HG03103 (cell line): ENCODE measurements around the gene HDAC7.

Experiments
- ATAC-seq: cut with Tn5 transposase; IDR thresholded peaks from one replicate; pipeline ENCODE4 v1.9.1; 2021; ENCODE audit warnings: low read depth; ENCODE audit not compliant: unreplicated experiment

HDAC7 gene

DNA sequence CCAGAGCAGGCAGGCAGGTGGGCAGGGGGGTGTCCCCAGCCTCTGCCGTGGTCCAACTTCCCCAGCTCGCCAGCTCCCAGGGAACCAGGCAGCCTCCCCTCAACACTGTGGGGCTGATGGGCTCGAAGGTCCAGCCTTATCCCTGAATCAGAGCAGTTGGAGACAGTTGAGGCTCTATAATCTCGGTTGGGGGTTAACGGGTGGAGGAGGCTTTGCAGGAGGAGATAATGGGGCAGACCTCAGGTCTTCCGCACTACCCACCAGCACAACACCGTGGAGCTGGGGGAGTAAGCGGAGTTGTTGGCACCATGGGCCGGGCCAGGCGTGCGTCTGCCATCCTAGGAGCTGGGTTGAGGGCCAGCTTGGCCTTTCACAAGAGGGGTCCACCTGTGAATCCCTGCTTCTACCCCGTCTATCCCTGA, 13.9 kb upstream of the HDAC7 start:
- no peak for ATAC-seq

DNA sequence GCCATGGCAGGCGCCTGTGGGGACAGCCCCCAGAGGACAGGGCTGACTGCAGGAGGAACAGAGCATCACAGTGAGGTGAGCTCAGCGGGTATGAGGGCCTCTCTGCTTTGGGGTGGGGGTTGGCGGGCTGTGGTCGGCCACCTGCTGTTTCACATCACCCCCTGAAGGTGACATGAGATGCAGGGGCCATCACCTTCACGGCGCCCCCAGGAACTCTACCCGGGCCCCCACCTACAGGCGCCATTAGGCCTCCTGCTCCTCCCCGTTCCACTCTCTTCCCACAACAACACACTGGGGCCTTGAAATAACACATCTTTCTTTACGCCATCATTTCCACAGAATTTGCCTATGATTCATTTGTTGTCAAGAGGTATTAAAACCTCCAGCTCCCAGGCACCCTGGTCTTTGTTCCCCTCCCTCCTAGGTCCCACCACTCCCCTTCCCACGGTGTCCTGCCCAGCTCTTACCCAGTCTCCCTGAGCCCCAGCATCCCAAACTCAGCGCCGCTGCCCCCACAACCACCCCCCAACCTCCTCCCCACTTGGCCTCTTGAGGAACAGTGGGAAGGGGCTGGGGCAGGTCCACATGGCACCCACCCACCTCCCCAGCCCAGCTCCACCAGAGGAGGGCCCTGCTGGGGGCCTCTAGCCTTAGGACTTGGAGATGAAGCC, 12.7 kb upstream of the HDAC7 start:
- ATAC-seq = no peak

DNA sequence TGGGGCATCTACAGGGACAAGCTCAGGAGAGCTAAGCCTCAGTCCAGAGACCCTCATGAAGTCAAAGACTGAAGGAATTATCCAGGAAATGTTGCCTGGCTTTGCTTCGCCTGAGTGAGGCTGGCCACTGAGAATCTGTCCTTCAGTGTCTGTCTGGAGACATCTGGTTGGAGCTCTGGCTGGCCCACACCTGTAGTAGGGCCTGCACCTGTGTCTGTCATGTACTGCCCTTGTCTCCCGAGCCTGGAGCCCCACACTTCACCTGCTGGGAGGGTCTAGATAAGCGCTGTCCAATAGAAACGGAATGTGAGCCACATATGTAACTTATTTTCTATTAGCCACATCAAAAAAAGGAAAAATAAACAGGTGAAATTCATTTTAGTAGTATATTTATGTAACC, 9.9 kb upstream of the HDAC7 start:
- no peak for ATAC-seq

DNA sequence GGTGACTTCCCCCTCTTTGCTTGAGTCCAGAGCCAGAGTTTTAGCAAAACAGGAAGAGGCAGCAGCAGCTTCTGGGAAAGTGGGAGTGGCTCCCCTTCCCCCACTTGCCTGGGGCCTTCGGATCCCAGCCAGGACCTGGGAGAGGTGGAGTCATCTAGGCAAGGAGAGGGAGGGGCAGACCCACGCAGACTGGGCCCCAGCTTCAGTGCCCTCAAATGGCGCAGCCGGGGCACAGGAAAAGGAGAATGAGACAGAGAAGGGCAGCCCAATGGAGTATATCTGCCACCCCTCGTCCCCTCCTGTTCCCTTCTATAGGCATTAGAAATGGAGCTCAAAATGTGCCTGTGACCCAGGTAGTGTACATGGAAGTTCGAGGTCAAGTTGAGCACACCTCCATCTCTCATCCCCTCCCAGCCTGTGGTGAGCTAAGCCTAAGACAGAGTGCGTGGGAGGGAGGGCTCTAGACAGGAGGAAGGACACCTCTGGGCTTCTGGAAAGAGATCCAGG, 9.3 kb upstream of the HDAC7 start:
- ATAC-seq = no peak

DNA sequence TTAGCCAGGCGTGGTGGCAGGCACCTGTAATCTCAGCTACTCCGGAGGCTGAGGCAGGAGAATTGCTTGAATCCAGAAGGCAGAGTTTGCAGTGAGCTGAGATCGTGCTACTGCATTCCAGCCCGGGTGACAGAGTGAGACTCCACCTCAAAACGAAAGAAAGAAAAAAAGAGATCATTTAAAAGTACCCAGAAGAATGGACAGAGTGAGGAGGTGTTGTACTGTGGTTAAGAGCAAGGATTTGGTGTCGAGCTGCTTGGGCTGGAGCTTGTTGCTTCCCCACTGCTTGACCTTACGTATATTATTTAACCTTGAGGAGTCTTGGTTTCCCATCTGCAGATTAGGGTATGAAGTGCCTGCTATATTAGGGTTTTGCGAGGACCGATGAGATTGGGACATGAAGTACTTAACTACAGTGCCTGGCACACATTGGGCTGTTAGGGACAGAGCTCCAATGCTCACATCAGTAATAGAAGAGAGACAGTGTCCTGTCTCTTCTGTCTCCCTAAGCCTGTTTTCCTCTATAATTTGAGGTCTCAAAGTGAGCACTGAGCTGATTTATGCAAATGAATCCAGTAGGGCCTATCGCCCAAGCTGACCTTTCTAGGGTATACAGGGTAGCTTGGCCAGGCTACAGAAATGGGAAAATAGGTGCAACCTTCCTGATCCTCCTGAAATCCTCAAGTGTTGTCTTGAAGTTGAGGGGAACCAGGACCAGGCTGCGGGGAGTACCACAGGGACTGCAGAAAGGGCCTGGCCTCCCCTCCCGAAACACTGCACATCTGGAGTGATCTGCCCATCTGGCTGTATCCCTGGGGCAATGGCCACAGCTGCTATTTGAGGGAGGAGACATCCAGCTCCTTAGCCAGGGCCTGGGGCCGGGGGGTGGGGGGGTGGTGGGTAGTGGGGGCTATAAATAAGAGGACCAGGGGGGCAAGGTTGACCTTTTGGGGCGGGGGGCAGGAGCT, 8.6 kb upstream of the HDAC7 start:
- ATAC-seq = no peak

DNA sequence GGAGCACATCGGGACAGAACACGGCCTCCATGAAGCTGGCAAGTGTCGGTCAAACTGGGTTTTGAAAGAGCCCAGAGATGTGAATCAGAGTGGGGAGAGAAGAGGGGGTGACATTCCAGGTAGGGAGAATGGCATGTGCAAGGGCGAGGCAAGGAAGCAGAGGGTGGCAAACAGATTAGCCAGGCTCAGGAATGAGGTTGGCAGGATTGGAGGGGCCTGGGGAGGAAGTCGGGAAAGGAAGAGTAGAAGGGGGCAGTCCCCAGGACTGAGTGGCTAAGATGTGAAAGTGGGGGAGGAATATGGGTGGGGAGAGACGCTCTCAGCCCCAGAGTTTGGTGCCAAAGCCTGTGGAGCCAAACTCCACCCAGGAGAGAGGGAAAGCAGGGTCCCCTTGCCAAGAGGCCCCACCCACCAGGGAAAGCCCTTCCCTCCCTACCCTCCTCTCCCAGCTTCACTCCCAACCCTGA, 5.5 kb upstream of the HDAC7 start:
- no peak for ATAC-seq

DNA sequence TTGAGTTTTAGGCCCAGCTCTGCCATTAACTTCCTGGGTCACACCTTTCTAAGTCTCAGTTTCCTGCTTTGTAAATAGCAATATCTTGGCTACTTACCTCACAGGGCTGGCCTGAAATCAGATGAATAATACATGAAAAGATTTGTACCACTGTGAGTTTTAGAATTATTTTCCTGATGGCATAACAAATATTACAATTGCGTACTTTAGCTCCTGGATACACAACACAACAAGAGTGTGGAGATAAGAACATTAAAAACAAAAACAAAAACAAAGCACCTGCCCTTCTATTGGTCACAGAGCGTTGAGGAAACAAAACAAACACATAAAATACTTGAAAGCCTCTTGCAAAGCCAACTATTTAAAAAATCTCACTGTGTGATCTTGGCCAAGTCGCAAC, 4.9 kb upstream of the HDAC7 start:
- ATAC-seq = no peak

DNA sequence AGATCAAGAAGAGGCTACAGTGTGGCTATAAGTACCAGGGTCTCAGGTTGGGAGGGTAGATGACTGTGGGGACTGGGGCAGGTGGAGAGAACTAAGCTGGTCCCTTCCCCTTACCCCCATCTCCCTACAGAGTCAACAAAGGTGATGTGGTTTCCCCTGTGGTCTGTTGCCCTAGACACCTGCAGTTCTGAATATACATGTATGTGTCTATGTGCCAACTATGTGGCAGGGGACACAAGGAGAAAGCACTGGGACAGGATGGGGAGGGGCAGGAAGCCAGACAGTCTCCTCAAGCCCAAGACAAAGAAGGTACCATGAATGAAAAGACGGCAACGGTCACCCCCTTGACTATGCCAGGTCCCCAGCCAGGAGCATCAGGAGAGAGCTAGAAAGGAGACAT, 4.5 kb upstream of the HDAC7 start:
- no peak for ATAC-seq

DNA sequence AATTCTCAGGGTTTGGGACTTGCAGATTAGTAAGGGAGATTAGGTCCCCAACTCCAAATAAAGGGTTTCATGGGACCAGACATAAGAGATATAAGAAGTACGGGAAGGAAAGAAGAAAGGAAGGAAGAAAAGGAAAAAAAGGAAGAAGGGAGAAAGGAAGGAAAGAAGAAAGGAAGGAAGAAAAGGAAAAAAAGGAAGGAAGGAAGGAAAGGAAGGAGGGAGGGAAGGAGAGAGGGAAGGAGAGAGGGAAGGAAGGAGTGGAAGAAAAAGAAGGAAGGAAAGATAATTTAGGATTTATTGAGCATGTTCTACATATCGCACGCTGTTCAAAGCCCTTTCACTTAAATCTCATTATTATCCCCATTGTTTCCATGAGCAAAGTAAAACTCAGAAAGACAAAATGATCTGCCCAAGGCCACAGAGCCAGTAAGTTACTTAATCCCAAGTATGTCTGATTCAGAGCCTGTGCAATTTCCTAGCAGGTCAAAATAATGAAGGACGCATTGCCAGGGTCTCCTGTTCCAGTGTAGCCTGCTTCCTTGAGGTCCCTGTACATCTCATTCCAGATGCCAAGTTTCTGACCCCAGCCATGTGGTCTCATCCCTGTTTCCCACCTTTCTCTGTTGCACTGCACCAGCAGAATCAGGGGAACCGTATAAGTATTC, 3.9 kb upstream of the HDAC7 start:
- ATAC-seq = no peak

DNA sequence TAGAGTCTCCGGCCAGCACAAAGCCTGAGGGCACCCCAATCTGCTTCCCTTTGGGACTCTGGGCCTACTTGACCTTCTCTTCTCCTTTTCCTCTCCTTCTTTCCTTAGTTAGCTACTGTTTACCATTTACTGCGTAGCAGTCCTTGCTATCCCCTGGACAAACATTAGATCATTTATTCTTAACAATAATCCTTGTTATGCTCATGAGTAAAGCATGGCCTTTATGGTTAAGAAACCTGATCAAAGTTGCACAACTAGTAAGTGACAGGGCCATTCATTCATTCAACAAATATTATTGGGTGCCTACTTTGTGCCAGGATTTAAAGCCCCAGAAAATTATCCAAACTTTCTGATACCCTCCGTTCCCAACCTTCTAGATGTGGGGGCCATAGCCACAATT, 3.2 kb upstream of the HDAC7 start:
- ATAC-seq = no peak

DNA sequence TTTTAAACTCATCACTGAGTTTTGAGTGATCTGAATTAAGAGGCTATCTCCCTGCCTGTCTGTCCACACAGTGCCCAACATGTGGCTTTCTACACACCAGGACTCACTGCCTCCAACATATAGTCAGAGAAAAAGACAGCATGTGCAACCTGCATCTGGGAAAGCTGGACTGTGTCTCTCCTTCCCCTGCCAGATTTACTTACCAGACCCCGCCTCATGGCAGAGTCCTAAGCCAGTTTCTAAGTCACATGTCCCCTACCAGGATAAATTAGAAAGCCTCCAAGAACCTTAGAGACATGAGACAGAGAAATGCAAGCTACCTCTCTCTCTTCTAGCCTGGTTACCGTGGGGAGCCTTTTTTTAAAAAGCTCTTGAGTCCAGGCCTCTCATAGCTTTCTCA, 2.7 kb upstream of the HDAC7 start:
- ATAC-seq = no peak

DNA sequence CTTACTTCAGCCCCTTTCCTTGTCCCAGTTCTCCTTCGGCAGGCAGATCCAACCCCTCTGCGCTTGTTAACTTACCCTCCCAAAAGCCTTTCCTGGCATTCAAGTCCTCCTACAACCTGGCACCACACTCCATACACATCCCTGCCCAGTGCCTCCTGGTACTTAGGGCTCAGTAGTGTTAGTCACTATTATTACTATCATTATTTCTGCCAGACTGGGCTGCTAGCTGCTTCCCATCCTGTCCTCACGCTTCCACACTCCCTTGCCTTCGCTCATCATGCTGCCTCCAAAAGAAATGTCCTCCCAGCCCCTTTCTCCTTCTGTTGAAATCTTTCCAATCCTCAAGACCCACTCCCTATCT, 1.6 kb upstream of the HDAC7 start:
- no peak for ATAC-seq

DNA sequence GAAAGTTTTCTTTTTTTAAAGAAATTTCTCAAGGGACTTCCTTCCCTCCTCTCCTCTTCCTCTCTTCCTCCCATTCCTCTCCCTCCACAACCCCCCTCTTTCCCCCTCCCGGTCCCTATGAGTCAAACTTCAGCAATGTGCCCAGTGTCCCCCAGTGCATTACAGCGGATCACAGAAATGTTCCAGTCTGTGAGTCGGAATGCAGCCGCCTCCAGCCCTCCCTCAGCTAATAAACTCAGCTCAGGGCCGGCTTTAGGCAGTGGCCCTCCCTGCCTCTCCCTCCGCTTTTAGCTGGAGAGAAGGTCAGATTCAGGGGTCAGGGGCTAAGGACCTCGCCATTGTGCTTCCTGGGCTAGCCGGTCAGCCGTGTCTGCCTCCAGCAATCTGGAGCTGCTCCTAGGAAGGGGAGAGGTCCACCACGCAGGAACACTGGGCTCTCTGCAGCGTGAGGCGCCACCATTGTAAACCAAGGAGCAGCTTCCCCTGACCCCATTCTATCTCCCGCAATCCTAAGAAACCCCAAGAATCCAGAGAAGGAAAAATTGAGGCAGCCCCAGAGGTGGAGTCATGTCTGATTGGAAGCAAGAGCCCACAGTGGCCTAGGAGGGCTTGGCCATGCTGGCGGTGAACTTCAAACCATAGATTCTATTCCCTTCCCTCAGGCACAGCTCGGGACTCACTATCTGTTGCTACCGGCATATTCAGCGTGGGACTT, 1.1 kb upstream of the HDAC7 start:
- no peak for ATAC-seq

DNA sequence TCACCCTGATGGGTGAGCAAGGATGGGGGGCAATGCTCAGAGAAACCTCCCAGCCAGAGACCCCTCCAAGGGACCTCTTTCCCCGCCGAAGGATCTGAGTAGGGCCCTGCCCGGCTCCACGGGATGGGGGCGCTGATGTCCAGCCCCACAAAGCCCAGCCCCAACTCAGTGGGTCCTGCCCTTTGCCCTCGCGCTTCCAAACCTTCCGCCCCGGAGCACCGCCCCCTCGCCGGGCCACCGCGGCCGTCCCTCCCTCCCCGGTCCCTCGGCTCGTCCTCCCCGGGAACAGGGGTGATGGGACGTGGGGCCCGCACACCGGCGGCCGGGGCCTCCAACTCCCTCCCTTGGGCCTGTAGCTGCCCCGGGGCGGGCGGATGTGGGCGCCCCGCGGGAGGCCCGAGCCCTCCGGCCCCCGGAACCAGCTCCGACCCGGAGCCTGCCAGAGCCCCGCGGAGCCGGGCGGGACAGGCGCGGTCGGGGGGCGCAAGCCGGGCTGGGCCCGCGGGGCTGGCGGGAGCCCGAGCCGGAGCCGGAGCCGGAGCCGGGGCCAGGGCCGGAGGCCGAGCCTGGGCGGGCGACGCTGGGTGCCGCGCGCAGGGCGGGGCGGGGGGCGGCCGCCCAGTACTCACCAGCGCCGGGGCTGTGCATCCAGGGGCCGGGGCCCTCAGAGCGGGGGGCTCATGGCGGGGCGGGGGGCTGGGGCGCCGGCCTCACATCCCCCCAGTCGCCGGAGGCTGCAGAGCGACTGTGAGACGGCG, 386 bp downstream of the HDAC7 start:
- ATAC-seq = peak; percentile 36

DNA sequence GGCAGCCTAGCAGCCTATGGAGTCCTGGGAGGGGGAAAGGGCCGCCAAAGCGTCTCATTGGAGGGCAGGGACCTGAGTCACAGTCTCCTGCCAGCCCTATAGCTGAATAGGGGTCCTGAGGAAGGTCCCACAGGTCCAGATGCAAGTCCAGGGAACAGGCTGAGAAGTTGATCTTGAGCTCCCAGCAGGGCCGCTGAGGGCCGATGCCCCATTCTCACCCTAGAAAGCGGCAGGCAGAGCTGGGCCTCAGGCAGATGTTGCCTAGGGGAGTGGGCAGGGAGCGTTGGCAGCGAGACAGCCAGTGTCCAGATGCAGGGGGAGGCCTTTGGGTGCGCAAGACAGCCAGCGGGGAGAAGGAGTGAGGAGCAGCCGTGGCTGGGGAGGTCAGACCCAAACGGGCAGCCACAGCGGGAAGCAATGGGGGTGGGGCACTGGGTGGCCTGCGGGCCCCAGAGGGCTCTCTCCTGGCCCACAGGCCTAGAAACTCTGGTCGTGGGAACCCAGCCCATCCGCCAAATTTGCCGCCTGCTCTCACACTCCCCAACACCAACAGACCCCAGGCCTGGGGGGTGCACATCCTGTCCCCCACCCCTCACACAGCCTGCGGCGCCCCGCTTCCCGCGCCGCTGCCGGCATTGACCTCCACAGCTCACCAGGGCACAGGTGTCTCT, 1.1 kb downstream of the HDAC7 start:
- no peak for ATAC-seq

DNA sequence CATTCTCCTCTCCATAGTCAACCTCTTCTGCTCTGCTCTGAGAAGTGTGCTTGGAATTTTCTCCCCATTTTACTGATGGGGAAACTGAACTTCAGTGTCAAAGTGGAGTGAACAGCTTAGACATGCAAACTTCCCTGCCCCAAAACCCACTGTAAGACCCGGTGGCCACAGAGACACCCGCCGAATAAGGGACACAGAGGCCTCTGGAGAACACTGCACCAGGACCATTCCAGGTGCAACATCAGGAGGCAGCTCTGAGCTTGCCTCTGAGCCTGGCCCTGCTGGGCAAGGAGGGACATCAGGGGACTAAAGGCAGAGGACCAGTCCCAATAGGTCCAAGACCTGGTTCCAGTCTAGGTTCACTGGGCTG, 1.7 kb downstream of the HDAC7 start:
- ATAC-seq = no peak

DNA sequence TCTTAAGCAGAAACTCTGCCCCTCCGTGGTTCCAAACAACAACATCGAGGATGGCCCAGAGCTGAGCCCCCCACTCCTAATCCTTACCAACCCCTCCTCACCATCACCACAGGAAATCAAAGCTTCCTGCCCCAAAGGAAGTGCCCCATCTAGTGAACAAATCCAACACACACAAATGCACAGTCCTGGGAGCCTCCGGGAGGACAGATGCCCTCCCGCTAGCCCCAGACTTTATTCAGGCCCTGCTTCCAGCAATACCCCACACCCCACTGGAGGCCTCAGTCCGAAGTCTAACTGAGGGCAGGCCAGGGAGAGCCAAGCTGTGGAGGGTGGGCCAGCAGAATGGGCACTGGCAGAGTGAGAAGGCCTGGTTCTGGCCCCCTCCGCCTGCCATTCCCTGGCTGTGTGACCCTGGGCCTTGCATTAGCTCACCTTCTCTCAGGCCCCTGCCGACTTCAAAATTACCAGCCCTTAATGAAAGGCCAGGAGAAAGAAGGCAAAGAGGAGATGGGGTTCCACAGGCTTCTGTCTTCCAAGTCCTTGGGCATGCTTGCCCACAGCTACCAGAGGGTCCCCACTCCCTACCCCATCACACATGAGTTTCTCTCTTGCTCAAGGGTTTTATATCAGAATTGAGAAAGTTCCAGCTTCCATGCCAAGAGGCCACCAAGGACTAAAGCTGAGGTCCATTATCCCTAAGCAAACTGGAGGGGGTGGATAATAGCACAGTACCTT, 2.3 kb downstream of the HDAC7 start:
- no peak for ATAC-seq

DNA sequence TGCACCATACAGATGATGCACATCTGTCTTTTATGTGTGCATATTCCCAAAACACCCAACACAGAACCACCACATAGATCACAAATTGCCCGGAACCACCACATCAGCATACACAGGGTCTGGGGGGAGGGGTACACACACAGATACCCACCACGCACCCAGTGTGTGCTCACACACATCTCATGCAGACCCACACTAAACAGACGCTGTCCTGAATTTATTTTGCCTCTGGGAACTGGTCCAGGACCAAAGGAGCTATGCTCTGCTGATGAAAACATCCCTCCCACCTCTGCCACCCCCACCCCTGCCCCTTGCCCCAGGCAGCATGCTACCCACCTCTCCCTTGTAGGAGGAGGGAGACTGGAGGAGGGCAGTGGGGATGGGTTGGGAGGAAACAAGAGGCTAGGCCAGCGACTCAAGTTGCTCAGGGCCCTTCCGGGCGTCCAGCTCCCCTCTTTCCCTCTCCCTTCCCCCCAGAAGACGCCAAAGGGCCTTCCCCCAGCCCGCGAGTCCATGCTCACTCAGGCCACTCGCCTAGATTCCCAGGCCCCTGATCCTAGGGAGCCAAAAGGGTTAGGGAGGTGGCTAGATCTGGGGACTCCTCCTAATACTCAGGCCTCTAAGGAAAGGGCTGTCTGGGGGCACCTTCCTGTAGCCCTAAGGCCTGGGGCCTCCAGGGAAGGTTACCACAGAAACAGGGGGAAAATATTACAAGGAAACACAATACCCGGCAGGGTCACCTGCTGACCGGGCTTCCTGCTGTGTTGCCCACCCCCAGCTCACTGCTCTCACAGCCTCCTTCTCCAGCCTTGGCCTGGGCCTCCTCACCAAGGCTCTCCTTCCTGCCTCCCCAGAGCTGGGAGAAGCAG, 3.1 kb downstream of the HDAC7 start:
- no peak for ATAC-seq
